NCI-H146 treated with DMSO at 0.1 percent for 48 hours (cell line): Measurements from ENCODE around the gene CDKAL1.
A peak's percentile ranks its signal among the peaks of the same experiment; 100 is the strongest.
"Not testable (repeated sequence)": the region's sequence is repeated elsewhere in the genome, so short reads cannot be mapped to it uniquely, and the experiment has no call there.

Experiments used
- DNase-seq: peaks from one replicate; lab custom pipeline; 2025; ENCODE audit not compliant: unreplicated experiment; lab: John Stamatoyannopoulos, UW

CDKAL1 gene

GRCh38 chr6:20909621-20910020, 375.4 kb downstream of the CDKAL1 start:
- no peak for DNase-seq

GRCh38 chr6:20911712-20912111, 377.5 kb downstream of the CDKAL1 start:
- DNase-seq: no peak

- no peak for DNase-seq
Measured at GRCh38 chr6:20915156-20915555, 380.9 kb downstream of the CDKAL1 start.

GRCh38 chr6:20915626-20916025, 381.4 kb downstream of the CDKAL1 start:
- DNase-seq: no peak

- DNase-seq: no peak
Measured at GRCh38 chr6:20916086-20916485, 381.8 kb downstream of the CDKAL1 start.

GRCh38 chr6:20918868-20919267, 384.6 kb downstream of the CDKAL1 start:
- no peak for DNase-seq

GRCh38 chr6:20919677-20920385, 385.6 kb downstream of the CDKAL1 start:
- DNase-seq: no peak

- DNase-seq: no peak
Measured at GRCh38 chr6:20921578-20921977, 387.3 kb downstream of the CDKAL1 start.

GRCh38 chr6:20922743-20923142, 388.5 kb downstream of the CDKAL1 start:
- DNase-seq: no peak

- not testable (repeated sequence) for DNase-seq
Measured at GRCh38 chr6:20924094-20924493, 389.8 kb downstream of the CDKAL1 start.

- no peak for DNase-seq
Measured at GRCh38 chr6:20924911-20925543, 390.8 kb downstream of the CDKAL1 start.

- no peak for DNase-seq
Measured at GRCh38 chr6:20927130-20927860, 393.0 kb downstream of the CDKAL1 start.

- no peak for DNase-seq
Measured at GRCh38 chr6:20929283-20929682, 395.0 kb downstream of the CDKAL1 start.

- DNase-seq: no peak
Measured at GRCh38 chr6:20931093-20931492, 396.8 kb downstream of the CDKAL1 start.

GRCh38 chr6:20931772-20932171, 397.5 kb downstream of the CDKAL1 start:
- DNase-seq: no peak

- DNase-seq: no peak
Measured at GRCh38 chr6:20932284-20932683, 398.0 kb downstream of the CDKAL1 start.

GRCh38 chr6:20933057-20933788, 399.0 kb downstream of the CDKAL1 start:
- DNase-seq: peak; percentile 82

- DNase-seq: no peak
Measured at GRCh38 chr6:20936949-20937348, 402.7 kb downstream of the CDKAL1 start.

- DNase-seq: peak; percentile 67
Measured at GRCh38 chr6:20939161-20939775, 405.0 kb downstream of the CDKAL1 start.

GRCh38 chr6:20943040-20943627, 408.9 kb downstream of the CDKAL1 start:
- no peak for DNase-seq

- no peak for DNase-seq
Measured at GRCh38 chr6:20943922-20944321, 409.7 kb downstream of the CDKAL1 start.
